ENCODE measurements around the gene ALOX12B. TPM values are rescaled to one million over a fixed set of nuclear protein-coding genes. Genes with fewer than 3 reads are reported as not detected.

ALOX12B gene
- total and polyA plus RNA-seq, 4 donors: not detected

- 2% methylated on average over 45 of the region's 45 CpGs for WGBS
- Histone ChIP-seq H3K4me1 (ENCODE audit: control insufficient read depth in 4 of 4, insufficient read depth in 4 of 4, low read length in 3 of 4) (peaks cover 20 to 52% (median 41%) of the 10 kb centered on the region in 4 donors), H3K36me3 (ENCODE audit: control insufficient read depth in 4 of 4, insufficient read depth in 3 of 4, low read depth in 1 of 4, low read length in 3 of 4) (no peaks in the 10 kb centered on the region), H3K4me3 (ENCODE audit: low read depth in 1 of 3, low read length in 3 of 3) (peak overlapping the region in 1 of 3 donors; percentile 45), H3K9ac (ENCODE audit: low read depth in 1 of 2, low read length in 2 of 2) (peak overlapping the region in 1 of 2 donors; percentile 47), H3K9me3 (ENCODE audit: control insufficient read depth in 4 of 4, low read length in 3 of 4) (no peaks in the 10 kb centered on the region), H3K27me3 (ENCODE audit: control insufficient read depth in 4 of 4, insufficient read depth in 4 of 4, low read length in 3 of 4) (peaks cover 5 to 16% (median 7%) of the 10 kb centered on the region in 4 donors), H3K27ac (ENCODE audit: low read depth in 1 of 2, low read length in 2 of 2) (no peak overlapping the region)
- no peak for DNase-seq (ENCODE audit: low spot score)
- TF ChIP-seq TAF1 (conservative IDR thresholded peaks at IDR 0.05): no peak
- TF ChIP-seq RXRA (IDR thresholded peaks at IDR 0.05): no peak
- TF ChIP-seq FOXA2 (IDR thresholded peaks at IDR 0.05): no peak
- no peak for TF ChIP-seq GABPA (IDR thresholded peaks at IDR 0.05 in 1 of 2, conservative IDR thresholded peaks at IDR 0.05 in 1 of 2)
- TF ChIP-seq MAX (IDR thresholded peaks at IDR 0.05): no peak
- TF ChIP-seq NR2F2 (IDR thresholded peaks at IDR 0.05): no peak
- TF ChIP-seq CTCF (IDR thresholded peaks at IDR 0.05; ENCODE audit: low read depth, low read length, missing input control): no peak
- TF ChIP-seq HNF4A (conservative IDR thresholded peaks at IDR 0.05): no peak
- no peak for TF ChIP-seq ATF3 (IDR thresholded peaks at IDR 0.05)
- TF ChIP-seq ZBTB33 (IDR thresholded peaks at IDR 0.05): no peak
Measured at GRCh38 chr17:8126491-8127066, 39.1 kb upstream of the ALOX12B start.

- H3K9ac ChIP-seq (ENCODE audit: low read depth in 1 of 2, low read length in 2 of 2): peak overlapping the region in 1 of 2 donors; percentile 23
- WGBS: 3% methylated on average over 35 of the region's 35 CpGs
- no peak overlapping the region for H3K27ac ChIP-seq (ENCODE audit: low read depth in 1 of 2, low read length in 2 of 2)
- peak overlapping the region in 2 of 3 donors; percentile 45 to 51 for H3K4me3 ChIP-seq (ENCODE audit: low read depth in 1 of 3, low read length in 3 of 3)
- TF ChIP-seq FOXA2 (IDR thresholded peaks at IDR 0.05): no peak
- no peak for TF ChIP-seq SP1 (IDR thresholded peaks at IDR 0.05)
- no peak for TF ChIP-seq FOXA1 (IDR thresholded peaks at IDR 0.05)
- no peak for TF ChIP-seq EGR1 (IDR thresholded peaks at IDR 0.05; ENCODE audit: low read depth in 2 of 2)
- TF ChIP-seq GABPA (IDR thresholded peaks at IDR 0.05 in 1 of 2, conservative IDR thresholded peaks at IDR 0.05 in 1 of 2): no peak
- no peak for TF ChIP-seq RXRA (IDR thresholded peaks at IDR 0.05)
- no peak for TF ChIP-seq YY1 (IDR thresholded peaks at IDR 0.05)
- TF ChIP-seq CTCF (IDR thresholded peaks at IDR 0.05; ENCODE audit: low read depth, low read length, missing input control): no peak
- TF ChIP-seq TAF1 (conservative IDR thresholded peaks at IDR 0.05): no peak
- no peak for TF ChIP-seq ZBTB33 (IDR thresholded peaks at IDR 0.05)
- TF ChIP-seq HNF4G (IDR thresholded peaks at IDR 0.05): no peak
- TF ChIP-seq MAX (IDR thresholded peaks at IDR 0.05): no peak
- TF ChIP-seq ATF3 (IDR thresholded peaks at IDR 0.05): no peak
- no peak for TF ChIP-seq JUND (IDR thresholded peaks at IDR 0.05)
- H3K9me3 ChIP-seq (ENCODE audit: control insufficient read depth in 4 of 4, low read length in 3 of 4): no peaks in the 10 kb centered on the region
- H3K27me3 ChIP-seq (ENCODE audit: control insufficient read depth in 4 of 4, insufficient read depth in 4 of 4, low read length in 3 of 4): peaks cover 5 to 16% (median 7%) of the 10 kb centered on the region in 4 donors
- H3K4me1 ChIP-seq (ENCODE audit: control insufficient read depth in 4 of 4, insufficient read depth in 4 of 4, low read length in 3 of 4): peaks cover 25 to 57% (median 46%) of the 10 kb centered on the region in 4 donors
- H3K36me3 ChIP-seq (ENCODE audit: control insufficient read depth in 4 of 4, insufficient read depth in 3 of 4, low read depth in 1 of 4, low read length in 3 of 4): no peaks in the 10 kb centered on the region
- no peak for DNase-seq (ENCODE audit: low spot score)
Measured at GRCh38 chr17:8125947-8126490, 38.5 kb upstream of the ALOX12B start.

All from liver (tissue), 9 donors.